Measurements from ENCODE around the gene BTN2A1. TPM values are rescaled to one million over a fixed set of nuclear protein-coding genes. Genes with fewer than 3 reads are reported as not detected.
A peak's percentile ranks its signal among the peaks of the same experiment; 100 is the strongest.
"Not testable (repeated sequence)": the region's sequence is repeated elsewhere in the genome, so short reads cannot be mapped to it uniquely, and the experiment has no call there.

Gene BTN2A1
- 10 to 100 TPM; 41.2 to 47.4 TPM for total RNA-seq

- peaks cover 46 to 51% of the 10 kb centered on the region in 2 donors for H3K4me1 Mint-ChIP-seq (ENCODE audit: low read depth in 2 of 2)
- peak; percentile 97 to 98 for ATAC-seq
These were observed at the start of gene BTN2A1 for GRCh38 chr6:26457806-26458688. Gene BTN2A1, plus strand, starts transcription at chr6:26457955. Its CDS starts 682 bp downstream, at chr6:26458637.

DNA sequence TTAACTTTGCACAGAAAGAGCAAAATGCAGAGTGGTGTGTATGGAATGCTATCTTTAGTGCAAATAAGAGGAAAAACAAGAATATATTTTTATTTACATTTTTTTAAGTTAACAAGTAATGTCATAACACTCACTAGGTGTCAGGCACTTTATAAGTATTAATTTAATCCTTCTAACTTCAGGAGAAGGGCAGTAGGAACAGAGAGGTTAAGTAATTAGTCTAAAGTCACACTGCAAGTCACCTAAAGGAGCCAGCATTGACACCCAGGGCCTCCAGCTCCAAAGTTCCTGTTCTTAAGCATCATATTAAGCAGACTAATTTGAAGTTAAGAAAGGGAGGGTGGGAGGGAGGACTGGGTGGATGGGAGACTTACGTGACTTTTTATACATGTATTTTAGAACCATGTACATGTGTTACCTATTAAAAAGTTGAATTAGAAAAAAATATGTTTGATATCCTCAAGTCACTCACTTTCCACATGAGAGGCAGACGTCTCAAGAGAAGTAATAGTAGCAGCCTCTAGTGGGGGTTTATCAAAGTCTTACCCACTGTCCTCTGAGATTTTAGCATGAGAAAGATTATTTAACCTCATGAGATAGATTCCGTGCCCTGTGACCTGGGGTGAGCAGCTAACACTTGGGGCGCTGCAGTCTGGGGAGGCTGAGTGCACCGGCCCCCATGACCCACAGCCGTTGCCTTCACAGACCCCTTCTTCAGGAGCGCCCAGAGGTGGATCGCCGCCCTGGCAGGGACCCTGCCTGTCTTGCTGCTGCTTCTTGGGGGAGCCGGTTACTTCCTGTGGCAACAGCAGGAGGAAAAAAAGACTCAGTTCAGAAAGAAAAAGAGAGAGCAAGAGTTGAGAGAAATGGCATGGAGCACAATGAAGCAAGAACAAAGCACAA is 48.7 kb upstream of the BTN2A1 start:
- peak overlapping the region in 1 of 2 donors; percentile 58 for H3K27ac Mint-ChIP-seq
- H3K4me1 Mint-ChIP-seq (ENCODE audit: low read depth in 2 of 2): peaks cover 33 to 35% of the 10 kb centered on the region in 2 donors
- peaks cover 37% of the 10 kb centered on the region for H3K36me3 Mint-ChIP-seq

More at GRCh38 chr6:26457806-26458688, at the start of gene BTN2A1:
- Mint-ChIP-seq H3K27ac (peak within 1 kb of the TSS; percentile 88 to 97), H3K27me3 (no peaks in the 10 kb centered on the region), H3K9me3 (no peaks in the 10 kb centered on the region), H3K36me3 (peaks cover 11% of the 10 kb centered on the region), H3K4me3 (peak within 1 kb of the TSS; percentile 97)
- peak; percentile 73 for DNase-seq (ENCODE audit: low spot score)

DNA sequence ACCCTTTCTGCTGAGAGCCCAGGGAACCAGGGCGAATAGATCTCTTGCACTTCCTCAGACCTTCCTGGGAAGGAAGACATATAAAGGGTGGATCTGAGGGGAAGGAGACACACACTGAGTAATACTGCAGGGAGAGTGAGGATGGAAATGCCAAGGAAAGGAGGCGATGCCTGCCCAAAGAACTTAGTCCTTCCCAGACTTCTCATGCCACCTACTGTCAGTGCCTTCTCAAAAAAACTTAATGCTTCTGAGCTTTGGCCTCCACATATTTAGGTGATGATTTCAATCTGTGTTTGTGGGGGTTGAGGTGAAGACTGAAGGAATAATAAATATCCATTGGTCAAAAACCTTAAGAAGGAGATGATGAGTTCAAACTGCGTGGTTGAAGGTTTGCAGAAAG is 46.0 kb upstream of the BTN2A1 start:
- peaks cover 15 to 16% of the 10 kb centered on the region in 2 donors for H3K4me1 Mint-ChIP-seq (ENCODE audit: low read depth in 2 of 2)
- H3K27me3 Mint-ChIP-seq: no peaks in the 10 kb centered on the region
- DNase-seq (ENCODE audit: low spot score): no peak
- no peak overlapping the region for H3K4me3 Mint-ChIP-seq
- ATAC-seq: no peak
- H3K27ac Mint-ChIP-seq: peak overlapping the region in 1 of 2 donors; percentile 66
- peaks cover 32% of the 10 kb centered on the region for H3K36me3 Mint-ChIP-seq
- H3K9me3 Mint-ChIP-seq: no peaks in the 10 kb centered on the region

More for the DNA sequence above, 48.7 kb upstream of the BTN2A1 start:
- H3K27me3 Mint-ChIP-seq: no peaks in the 10 kb centered on the region
- DNase-seq (ENCODE audit: low spot score) (no peak), ATAC-seq (no peak)
- no peak overlapping the region for H3K4me3 Mint-ChIP-seq
- H3K9me3 Mint-ChIP-seq: no peaks in the 10 kb centered on the region

GRCh38 chr6:26412228-26412627 is 45.5 kb upstream of the BTN2A1 start:
- peak overlapping the region in 1 of 2 donors; percentile 66 for H3K27ac Mint-ChIP-seq
- H3K4me3 Mint-ChIP-seq: no peak overlapping the region
- peaks cover 32% of the 10 kb centered on the region for H3K36me3 Mint-ChIP-seq
- H3K4me1 Mint-ChIP-seq (ENCODE audit: low read depth in 2 of 2): peaks cover 11 to 12% of the 10 kb centered on the region in 2 donors
- ATAC-seq: no peak
- no peak for DNase-seq (ENCODE audit: low spot score)
- no peaks in the 10 kb centered on the region for H3K27me3 Mint-ChIP-seq
- H3K9me3 Mint-ChIP-seq: no peaks in the 10 kb centered on the region

- Mint-ChIP-seq H3K27ac (no peak overlapping the region), H3K4me1 (ENCODE audit: low read depth in 2 of 2) (peaks cover 4 to 5% of the 10 kb centered on the region in 2 donors), H3K4me3 (no peak overlapping the region), H3K9me3 (no peaks in the 10 kb centered on the region), H3K36me3 (peaks cover 36% of the 10 kb centered on the region), H3K27me3 (no peaks in the 10 kb centered on the region)
- ATAC-seq (no peak), DNase-seq (ENCODE audit: low spot score) (no peak)
These were observed 44.8 kb upstream of the BTN2A1 start for GRCh38 chr6:26412954-26413353.

DNA sequence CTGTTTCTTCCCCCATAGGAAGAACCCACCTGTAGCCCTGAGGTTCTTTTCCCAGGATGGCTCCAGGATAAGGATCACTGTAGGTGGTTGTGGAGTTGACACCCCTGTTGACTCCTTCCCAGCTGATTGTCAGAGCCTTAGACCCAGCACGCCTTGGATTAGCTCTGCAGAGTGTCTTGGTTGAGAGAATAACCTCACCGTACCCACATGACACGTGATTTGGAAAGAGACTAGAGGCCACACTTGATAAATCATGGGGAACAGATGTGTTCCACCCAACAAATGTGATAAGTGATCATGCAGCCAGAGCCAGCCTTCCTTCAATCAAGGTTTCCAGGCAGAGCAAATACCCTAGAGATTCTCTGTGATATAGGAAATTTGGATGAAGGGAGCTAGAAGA is 43.5 kb upstream of the BTN2A1 start:
- ATAC-seq: no peak
- peaks cover 4 to 5% of the 10 kb centered on the region in 2 donors for H3K4me1 Mint-ChIP-seq (ENCODE audit: low read depth in 2 of 2)
- no peaks in the 10 kb centered on the region for H3K27me3 Mint-ChIP-seq
- H3K9me3 Mint-ChIP-seq: peaks cover 4% of the 10 kb centered on the region
- no peak overlapping the region for H3K4me3 Mint-ChIP-seq
- peaks cover 41% of the 10 kb centered on the region for H3K36me3 Mint-ChIP-seq
- no peak overlapping the region for H3K27ac Mint-ChIP-seq
- no peak for DNase-seq (ENCODE audit: low spot score)

GRCh38 chr6:26415036-26415614 is 42.6 kb upstream of the BTN2A1 start:
- peaks cover 4 to 5% of the 10 kb centered on the region in 2 donors for H3K4me1 Mint-ChIP-seq (ENCODE audit: low read depth in 2 of 2)
- H3K27ac Mint-ChIP-seq: no peak overlapping the region
- H3K36me3 Mint-ChIP-seq: peaks cover 36% of the 10 kb centered on the region
- H3K9me3 Mint-ChIP-seq: peaks cover 4% of the 10 kb centered on the region
- ATAC-seq: no peak
- no peak overlapping the region for H3K4me3 Mint-ChIP-seq
- no peak for DNase-seq (ENCODE audit: low spot score)
- H3K27me3 Mint-ChIP-seq: no peaks in the 10 kb centered on the region

- Mint-ChIP-seq H3K36me3 (peaks cover 31% of the 10 kb centered on the region), H3K27me3 (no peaks in the 10 kb centered on the region), H3K4me3 (no peak overlapping the region), H3K4me1 (ENCODE audit: low read depth in 2 of 2) (peaks cover 3 to 4% of the 10 kb centered on the region in 2 donors), H3K9me3 (peaks cover 4% of the 10 kb centered on the region), H3K27ac (no peak overlapping the region)
- DNase-seq (ENCODE audit: low spot score): no peak
- ATAC-seq: no peak
These were observed 42.0 kb upstream of the BTN2A1 start for GRCh38 chr6:26415791-26416190.

- Mint-ChIP-seq H3K27ac (no peak overlapping the region), H3K27me3 (no peaks in the 10 kb centered on the region), H3K9me3 (peaks cover 4% of the 10 kb centered on the region), H3K4me3 (no peak overlapping the region), H3K4me1 (ENCODE audit: low read depth in 2 of 2) (peaks cover 3 to 4% of the 10 kb centered on the region in 2 donors), H3K36me3 (peaks cover 29% of the 10 kb centered on the region)
- ATAC-seq (no peak), DNase-seq (ENCODE audit: low spot score) (no peak)
These were observed 41.5 kb upstream of the BTN2A1 start for GRCh38 chr6:26416288-26416687.

- not testable (repeated sequence) for H3K27me3 Mint-ChIP-seq; H3K9me3 Mint-ChIP-seq; H3K4me3 Mint-ChIP-seq; H3K27ac Mint-ChIP-seq; DNase-seq (ENCODE audit: low spot score); ATAC-seq
- Mint-ChIP-seq H3K4me1 (ENCODE audit: low read depth in 2 of 2) (peaks cover 5 to 13% of the 10 kb centered on the region in 2 donors), H3K36me3 (peaks cover 29% of the 10 kb centered on the region)
These were observed 39.7 kb upstream of the BTN2A1 start for GRCh38 chr6:26418077-26418476.

- H3K27me3 Mint-ChIP-seq; H3K27ac Mint-ChIP-seq; ATAC-seq; H3K4me3 Mint-ChIP-seq; H3K9me3 Mint-ChIP-seq; DNase-seq (ENCODE audit: low spot score): not testable (repeated sequence)
- Mint-ChIP-seq H3K4me1 (ENCODE audit: low read depth in 2 of 2) (peaks cover 5 to 13% of the 10 kb centered on the region in 2 donors), H3K36me3 (peaks cover 26% of the 10 kb centered on the region)
These were observed 39.0 kb upstream of the BTN2A1 start for GRCh38 chr6:26418795-26419194.

- no peak for DNase-seq (ENCODE audit: low spot score)
- Mint-ChIP-seq H3K27ac (no peak overlapping the region), H3K36me3 (peaks cover 20% of the 10 kb centered on the region), H3K9me3 (peaks cover 4% of the 10 kb centered on the region), H3K27me3 (no peaks in the 10 kb centered on the region), H3K4me3 (no peak overlapping the region), H3K4me1 (ENCODE audit: low read depth in 2 of 2) (peaks cover 5 to 10% of the 10 kb centered on the region in 2 donors)
- ATAC-seq: peak in 1 of 2 donors; percentile 1
These were observed 37.0 kb upstream of the BTN2A1 start for GRCh38 chr6:26420688-26421171.
